Lower leg skin (tissue), 4 donors: ENCODE results near the gene APCDD1L. TPM values are rescaled to one million over a fixed set of nuclear protein-coding genes. Genes with fewer than 3 reads are reported as not detected.
"Not testable (repeated sequence)": the region's sequence is repeated elsewhere in the genome, so short reads cannot be mapped to it uniquely, and the experiment has no call there.

ENCODE experiments used
- DNase-seq, 2 donors: peaks; one replicate each; pipeline ENCODE4 v3.0.0-alpha.2; 2019; ENCODE audit warnings: low spot score in 2 of 2
- H3K4me3 ChIP-seq: fragments of 200-600 bp; sonication (generic); 2 replicates; pipeline ENCODE4 v1.5.1; 2017; ENCODE audit warnings: mild to moderate bottlenecking, low read depth; ENCODE audit not compliant: poor library complexity, severe bottlenecking
- CTCF ChIP-seq, 3 donors: fragments of 450-650 bp; IDR thresholded peaks; one replicate each; pipeline ENCODE4 v1.5.1; 2016; ENCODE audit warnings: antibody characterized with exemption in 3 of 3, mild to moderate bottlenecking in 3 of 3, moderate library complexity in 2 of 3
- POLR2A ChIP-seq, 2 donors: fragments of 450-650 bp; IDR thresholded peaks; one replicate each; pipeline ENCODE4 v1.6.1; 2016 to 2017; ENCODE audit warnings: antibody characterized with exemption in 2 of 2, mild to moderate bottlenecking in 1 of 2, moderate library complexity in 1 of 2
- WGBS, 2 donors: methylation state at CpG; one replicate each; pipeline ENCODE4 v1.1.5; 2018; 5-methylcytosine and 5-hydroxymethylcytosine counted together
- intact Hi-C: fragments of 100-400 bp; cut with DNase I; formaldehyde crosslinking; loops from one replicate; pipeline ENCODE4 v1.15.0; 2023; ENCODE audit warnings: low total_unique reads
- total RNA-seq, 4 donors: library from RNA; depleted of rRNA; stranded (reverse); fragments of >200 nt; gene quantifications; one replicate each; pipeline ENCODE4 v1.1.0, GENCODE V29; 2016

The APCDD1L gene
- total RNA-seq, 4 donors from 2014 or later: 0.49 to 2.4 (median 1.4) TPM

- WGBS, 2 donors: 44 to 46% methylated on average over 6 of the region's 6 CpGs
- DNase-seq: peak in 1 of 2 donors; percentile 5
- TF ChIP-seq POLR2A (IDR thresholded peaks at IDR 0.05) (no peak), CTCF (IDR thresholded peaks at IDR 0.05) (no peak)
- intact Hi-C loops: no loop called here
- H3K4me3 ChIP-seq: no peak overlapping the region
These were observed 28.1 kb upstream of the APCDD1L start for GRCh38 chr20:58543274-58543673.

DNA sequence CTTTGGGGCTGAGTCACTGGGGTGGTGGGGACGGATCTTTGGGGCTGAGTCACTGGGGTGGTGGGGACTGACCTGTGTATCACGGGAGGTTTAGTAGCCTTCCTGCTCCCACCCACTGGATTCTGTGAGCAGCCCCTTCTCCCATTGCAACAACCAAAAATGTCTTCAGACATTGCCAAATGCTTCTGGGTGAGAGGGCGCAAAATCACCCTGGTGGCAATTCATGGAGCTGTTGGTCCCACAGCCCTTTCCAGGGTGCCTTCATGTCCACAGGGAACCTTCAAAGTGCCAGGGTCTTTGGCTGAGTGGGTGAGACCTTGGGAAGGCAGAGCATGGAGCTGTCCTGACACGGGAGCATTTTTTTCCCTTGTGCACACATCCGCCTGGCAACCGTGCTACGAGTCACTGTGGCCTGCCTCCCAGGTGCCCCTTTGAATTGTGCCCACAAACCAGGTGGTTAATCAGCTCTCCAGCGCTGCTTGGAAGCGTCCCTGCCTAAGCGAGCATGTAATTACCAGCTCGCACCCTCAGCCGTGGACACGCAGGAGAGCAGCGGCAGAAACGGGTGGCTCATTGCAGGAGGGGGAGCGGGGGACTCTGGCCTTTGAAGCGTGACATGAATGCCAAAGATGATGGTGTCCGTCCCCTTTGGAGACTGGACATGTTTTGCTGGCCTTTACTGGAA is 27.4 kb upstream of the APCDD1L start:
- peak in 1 of 2 donors; percentile 85 for DNase-seq
- TF ChIP-seq CTCF (IDR thresholded peaks at IDR 0.05) (no peak), POLR2A (IDR thresholded peaks at IDR 0.05) (no peak)
- no peak overlapping the region for H3K4me3 ChIP-seq
- WGBS, 2 donors: 76 to 79% methylated on average over 17 to 18 of the region's 18 CpGs
- intact Hi-C loops: no loop called here

GRCh38 chr20:58542034-58542410 is 26.8 kb upstream of the APCDD1L start:
- WGBS, 2 donors: 53 to 57% methylated on average over 3 of the region's 6 CpGs
- H3K4me3 ChIP-seq, intact Hi-C loops: not testable (repeated sequence)
- DNase-seq: peak in 1 of 2 donors; percentile 13

- H3K4me3 ChIP-seq: no peak overlapping the region
- WGBS, 2 donors: 100% methylated on average over 2 of the region's 2 CpGs
- TF ChIP-seq CTCF (IDR thresholded peaks at IDR 0.05) (no peak), POLR2A (IDR thresholded peaks at IDR 0.05) (no peak)
- DNase-seq: peak in 1 of 2 donors; percentile 28
- intact Hi-C loops: no loop called here
These were observed 23.6 kb upstream of the APCDD1L start for GRCh38 chr20:58538752-58539151.

- H3K4me3 ChIP-seq: no peak overlapping the region
- no peak for TF ChIP-seq POLR2A (IDR thresholded peaks at IDR 0.05)
- no peak for TF ChIP-seq CTCF (IDR thresholded peaks at IDR 0.05)
- DNase-seq: no peak
- intact Hi-C loops: no loop called here
- 94% methylated on average over 1 of the region's 1 CpG for WGBS, 2 donors
These were observed 22.6 kb upstream of the APCDD1L start for GRCh38 chr20:58537831-58538230.

GRCh38 chr20:58536289-58536688 is 21.1 kb upstream of the APCDD1L start:
- no peak overlapping the region for H3K4me3 ChIP-seq
- TF ChIP-seq POLR2A (IDR thresholded peaks at IDR 0.05): no peak
- no peak for TF ChIP-seq CTCF (IDR thresholded peaks at IDR 0.05)
- DNase-seq: peak in 1 of 2 donors; percentile 13
- intact Hi-C loops: no loop called here
- WGBS, 2 donors: 86 to 88% methylated on average over 3 of the region's 3 CpGs
